Activated B cell treated with CpG ODN at 0.5 μM for 24 hours (primary cell): ENCODE data around the gene BRD3. TPM values are rescaled to one million over a fixed set of nuclear protein-coding genes. Genes with fewer than 3 reads are reported as not detected.
"Not testable (repeated sequence)": the region's sequence is repeated elsewhere in the genome, so short reads cannot be mapped to it uniquely, and the experiment has no call there.

Experiments
- ATAC-seq: fragments of 200-7000 bp; cut with Tn5 transposase; one replicate; pipeline ENCODE4 v1.10.0; 2021; ENCODE audit warnings: low read depth, mild to moderate bottlenecking, moderate library complexity
- CTCF ChIA-PET: fragments of 350-600 bp; sonication (Branson Sonifier 250); formaldehyde crosslinking; loops from one replicate; lab custom pipeline; 2021; ENCODE audit warnings: antibody characterized with exemption; lab: Charles Lee
- POLR2A ChIA-PET: fragments of 350-600 bp; sonication (Branson Sonifier 250); formaldehyde crosslinking; loops from one replicate; lab custom pipeline; 2021; ENCODE audit warnings: antibody characterized with exemption; lab: Charles Lee
- DNase-seq: peaks from one replicate; pipeline ENCODE4 v3.0.0; 2022
- H3K27ac Mint-ChIP-seq: one replicate; pipeline ENCODE4 v1.8.0; 2020; ENCODE audit warnings: mixed read lengths
- H3K27me3 Mint-ChIP-seq: one replicate; pipeline ENCODE4 v1.8.0; 2021; ENCODE audit warnings: mixed read lengths
- H3K36me3 Mint-ChIP-seq: one replicate; pipeline ENCODE4 v1.8.0; 2021; ENCODE audit warnings: low read depth, mixed read lengths
- H3K4me1 Mint-ChIP-seq: one replicate; pipeline ENCODE4 v1.8.0; 2021; ENCODE audit warnings: mixed read lengths
- H3K4me3 Mint-ChIP-seq: one replicate; pipeline ENCODE4 v1.8.0; 2020; ENCODE audit warnings: mild to moderate bottlenecking, mixed read lengths
- H3K9me3 Mint-ChIP-seq: one replicate; pipeline ENCODE4 v1.8.0; 2020; ENCODE audit warnings: mixed read lengths
- CTCF ChIP-seq: fragments of 200-600 bp; IDR thresholded peaks from one replicate; pipeline ENCODE4 v1.8.0; 2022; ENCODE audit warnings: antibody characterized with exemption, mild to moderate bottlenecking
- intact Hi-C: fragments of 100-400 bp; cut with micrococcal nuclease; formaldehyde crosslinking; loops from one replicate; pipeline ENCODE4 v1.15.1; 2024
- total RNA-seq: library from RNA; stranded (reverse); gene quantifications from 2 replicates; pipeline ENCODE4 v1.2.3, GENCODE V29; 2022

Gene BRD3
- total RNA-seq: 17.0 and 18.3 TPM in 2 replicates

DNA sequence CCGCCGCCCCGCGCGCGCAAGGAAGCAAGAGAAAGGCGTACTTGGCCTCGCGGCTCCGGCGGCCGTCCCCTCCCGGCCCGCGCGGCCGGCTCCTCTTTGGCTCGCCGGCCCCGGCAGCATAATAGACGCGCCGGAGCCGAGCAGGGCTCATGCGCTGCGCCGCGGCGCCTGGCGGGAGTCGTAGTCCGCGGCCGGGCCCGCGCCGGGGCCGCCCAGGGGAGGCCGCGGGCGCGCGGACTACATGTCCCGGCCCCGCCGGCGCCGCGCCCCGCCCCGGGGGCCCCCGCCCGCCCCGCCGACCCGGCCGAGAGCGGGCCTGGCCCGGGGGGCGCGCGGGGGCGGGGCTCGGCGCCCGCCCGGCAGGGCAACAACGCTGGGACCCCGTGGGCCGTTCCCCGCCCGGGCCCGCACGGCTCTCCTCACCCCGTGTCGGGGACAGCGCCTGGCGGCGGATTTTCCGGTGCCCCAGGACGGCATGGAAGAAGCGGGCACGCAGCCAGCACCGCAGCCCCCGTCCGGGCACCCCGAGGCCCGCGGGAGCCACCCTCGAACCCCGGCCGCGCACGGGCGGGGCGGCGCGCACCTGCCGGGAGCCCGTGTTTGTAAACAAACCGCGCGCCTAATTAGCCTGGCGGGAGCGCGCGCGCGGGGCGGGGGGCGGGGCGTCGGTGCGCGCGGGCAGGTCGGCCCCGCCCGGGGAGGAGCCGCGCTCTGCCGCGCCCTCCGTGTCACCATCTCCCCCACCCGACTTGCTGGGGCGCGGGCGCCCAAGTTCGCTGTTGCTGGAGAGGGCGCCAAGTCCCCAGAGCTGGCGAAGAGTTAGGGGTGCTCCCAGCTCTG, at the start of gene BRD3:
TSS of gene BRD3 (minus strand) at position 123 of the 840 bp plus-strand sequence. CDS start 14,549 bp downstream, outside the sequence.
- CTCF ChIA-PET: interaction anchor here (1.2 kb wide), 1 partner anchor 42 kb away, joined by 4 read pairs; the partner anchor contains the start of gene BRD3OS
- ATAC-seq (peak; percentile 84), DNase-seq (peak; percentile 83)
- intact Hi-C loops: loop anchor here (1.0 to 10.0 kb wide), 10 partner anchors 43 to 1897 kb away; partner anchors contain the start of genes BRD3OS, GTF3C5, MRPS2 and RNU6ATAC
- peaks cover 4% of the 10 kb centered on the region for H3K36me3 Mint-ChIP-seq
- POLR2A ChIA-PET: interaction anchor here (0.9 to 1.4 kb wide), 2 partner anchors 31 to 43 kb away, joined by 3 read pairs; partner anchors contain the start of gene BRD3OS
- peak within 1 kb of the TSS; percentile 85 for H3K4me3 Mint-ChIP-seq
- H3K9me3 Mint-ChIP-seq: no peaks in the 10 kb centered on the region
- H3K27ac Mint-ChIP-seq: peak within 1 kb of the TSS; percentile 82
- no peak for TF ChIP-seq CTCF
- H3K4me1 Mint-ChIP-seq: peaks cover 38% of the 10 kb centered on the region
- H3K27me3 Mint-ChIP-seq: peaks cover 12% of the 10 kb centered on the region

DNA sequence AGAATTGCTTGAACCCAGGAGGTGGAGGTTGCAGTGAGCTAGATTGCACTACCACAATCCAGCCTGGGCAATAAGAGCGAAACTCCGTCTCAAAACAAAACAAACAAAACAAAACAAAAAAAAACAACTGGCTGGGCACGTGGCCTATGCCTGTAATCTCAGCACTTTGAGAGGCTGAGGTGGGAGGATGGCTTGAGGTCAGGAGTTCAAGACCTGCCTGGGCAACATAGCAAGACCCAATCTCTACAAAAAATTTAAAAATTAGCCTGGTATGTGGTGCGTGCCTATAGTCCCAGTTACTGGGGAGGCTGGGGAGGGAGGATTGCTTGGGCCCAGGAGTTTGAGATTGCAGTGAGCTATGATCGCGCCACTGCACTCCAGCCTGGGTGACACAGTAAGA, 44.7 kb upstream of the BRD3 start:
- no peak for ATAC-seq
- intact Hi-C loops: no loop called here
- no peak for TF ChIP-seq CTCF
- no peak for DNase-seq
- Mint-ChIP-seq H3K27me3 (peaks cover 2% of the 10 kb centered on the region), H3K4me1 (no peaks in the 10 kb centered on the region), H3K9me3 (no peaks in the 10 kb centered on the region), H3K4me3 (no peak overlapping the region), H3K36me3 (no peaks in the 10 kb centered on the region), H3K27ac (no peak overlapping the region)
- POLR2A ChIA-PET: interaction anchor here (0.7 kb wide), 1 partner anchor 35 kb away, joined by 3 read pairs; no protein-coding TSS in a partner anchor
- CTCF ChIA-PET: no interaction called here

DNA sequence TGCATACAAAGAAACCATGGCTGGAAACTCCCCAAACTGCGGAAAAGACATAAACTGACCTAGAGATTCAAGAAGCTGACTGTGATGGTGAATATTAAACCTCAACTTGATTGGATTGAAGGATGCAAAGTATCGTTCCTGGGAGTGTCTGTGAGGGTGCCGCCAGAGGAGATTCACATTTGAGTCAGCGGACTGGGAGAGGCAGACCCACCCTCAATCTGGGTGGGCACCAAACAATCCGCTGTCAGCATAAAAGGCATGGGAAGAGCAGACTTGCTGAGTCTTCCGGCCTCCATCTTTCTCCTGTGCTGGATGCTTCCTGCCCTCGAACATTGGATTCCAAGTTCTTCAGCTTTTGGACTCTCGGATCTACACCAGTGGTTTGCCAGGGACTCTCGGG, 43.2 kb upstream of the BRD3 start:
- POLR2A ChIA-PET: no interaction called here
- Mint-ChIP-seq H3K27ac (no peak overlapping the region), H3K4me1 (no peaks in the 10 kb centered on the region), H3K27me3 (peaks cover 6% of the 10 kb centered on the region), H3K9me3 (no peaks in the 10 kb centered on the region), H3K4me3 (no peak overlapping the region), H3K36me3 (no peaks in the 10 kb centered on the region)
- CTCF ChIA-PET: no interaction called here
- intact Hi-C loops: no loop called here
- no peak for DNase-seq
- no peak for TF ChIP-seq CTCF
- ATAC-seq: no peak

GRCh38 chr9:134103391-134103998, 35.7 kb upstream of the BRD3 start:
- DNase-seq (no peak), ATAC-seq (no peak)
- no peaks in the 10 kb centered on the region for H3K36me3 Mint-ChIP-seq
- peaks cover 16% of the 10 kb centered on the region for H3K27me3 Mint-ChIP-seq
- peaks cover 4% of the 10 kb centered on the region for H3K4me1 Mint-ChIP-seq
- no peak overlapping the region for H3K27ac Mint-ChIP-seq
- CTCF ChIA-PET: no interaction called here
- intact Hi-C loops: no loop called here
- H3K9me3 Mint-ChIP-seq: no peaks in the 10 kb centered on the region
- no peak overlapping the region for H3K4me3 Mint-ChIP-seq
- POLR2A ChIA-PET: no interaction called here
- no peak for TF ChIP-seq CTCF

- H3K36me3 Mint-ChIP-seq: no peaks in the 10 kb centered on the region
- no peak for TF ChIP-seq CTCF
- ChIA-PET CTCF (no interaction called here), POLR2A (no interaction called here)
- no peaks in the 10 kb centered on the region for H3K9me3 Mint-ChIP-seq
- intact Hi-C loops: no loop called here
- no peak overlapping the region for H3K4me3 Mint-ChIP-seq
- DNase-seq (no peak), ATAC-seq (no peak)
- no peak overlapping the region for H3K27ac Mint-ChIP-seq
- H3K4me1 Mint-ChIP-seq: peaks cover 4% of the 10 kb centered on the region
- peaks cover 16% of the 10 kb centered on the region for H3K27me3 Mint-ChIP-seq
Observed at GRCh38 chr9:134101623-134102149, 33.9 kb upstream of the BRD3 start.

- peaks cover 15% of the 10 kb centered on the region for H3K27me3 Mint-ChIP-seq
- intact Hi-C loops, H3K9me3 Mint-ChIP-seq, H3K4me1 Mint-ChIP-seq, H3K4me3 Mint-ChIP-seq, ATAC-seq, H3K36me3 Mint-ChIP-seq, H3K27ac Mint-ChIP-seq, POLR2A ChIA-PET, CTCF ChIA-PET, DNase-seq: not testable (repeated sequence)
Observed at GRCh38 chr9:134101133-134101532, 33.3 kb upstream of the BRD3 start.
